HL-60 (cell line): ENCODE data around the gene TUBGCP2.

Experiments
- DNase-seq, 2 experiments: peaks; one replicate each; pipeline ENCODE4 v3.0.0-alpha.2; 2010 to 2020; ENCODE audit warnings: low read depth in 1 of 2, low spot score in 1 of 2
- H3K27ac ChIP-seq: fragments of 250-450 bp; sonication (Bioruptor Pico); replicated peaks from 2 replicates; pipeline ENCODE4 v1.5.1; 2020; ENCODE audit warnings: mild to moderate bottlenecking, moderate library complexity
- H3K27me3 ChIP-seq: fragments of 250-450 bp; sonication (Bioruptor Pico); 2 replicates; pipeline ENCODE4 v1.5.1; 2021; ENCODE audit warnings: mild to moderate bottlenecking, moderate library complexity; ENCODE audit not compliant: insufficient read depth, poor library complexity, severe bottlenecking
- H3K4me3 ChIP-seq: replicated peaks from 2 replicates; pipeline ENCODE4 v1.5.1; 2011; ENCODE audit warnings: mild to moderate bottlenecking, control low read depth, low read length; ENCODE audit not compliant: insufficient read depth
- GABPA ChIP-seq: IDR thresholded peaks from 2 replicates; pipeline ENCODE4 v1.6.1; 2012; ENCODE audit warnings: low read depth
- POLR2AphosphoS5 ChIP-seq: IDR thresholded peaks from 2 replicates; pipeline ENCODE4 v1.6.1; 2012; ENCODE audit warnings: low read depth
- SPI1 ChIP-seq: IDR thresholded peaks from 2 replicates; pipeline ENCODE4 v1.6.1; 2012; ENCODE audit warnings: low read depth, mild to moderate bottlenecking, borderline replicate concordance
- TF ChIP-seq, protein P1 (sequence below): IDR thresholded peaks from one replicate; pipeline ENCODE4 v1.5.1; 2011; ENCODE audit warnings: low read length, control low read depth, inconsistent platforms; ENCODE audit not compliant: insufficient read depth
- TF ChIP-seq, protein P2 (sequence below): IDR thresholded peaks from 2 replicates; pipeline ENCODE4 v1.6.1; 2012; ENCODE audit warnings: low read depth; ENCODE audit not compliant: insufficient replicate concordance

TUBGCP2 gene

DNA sequence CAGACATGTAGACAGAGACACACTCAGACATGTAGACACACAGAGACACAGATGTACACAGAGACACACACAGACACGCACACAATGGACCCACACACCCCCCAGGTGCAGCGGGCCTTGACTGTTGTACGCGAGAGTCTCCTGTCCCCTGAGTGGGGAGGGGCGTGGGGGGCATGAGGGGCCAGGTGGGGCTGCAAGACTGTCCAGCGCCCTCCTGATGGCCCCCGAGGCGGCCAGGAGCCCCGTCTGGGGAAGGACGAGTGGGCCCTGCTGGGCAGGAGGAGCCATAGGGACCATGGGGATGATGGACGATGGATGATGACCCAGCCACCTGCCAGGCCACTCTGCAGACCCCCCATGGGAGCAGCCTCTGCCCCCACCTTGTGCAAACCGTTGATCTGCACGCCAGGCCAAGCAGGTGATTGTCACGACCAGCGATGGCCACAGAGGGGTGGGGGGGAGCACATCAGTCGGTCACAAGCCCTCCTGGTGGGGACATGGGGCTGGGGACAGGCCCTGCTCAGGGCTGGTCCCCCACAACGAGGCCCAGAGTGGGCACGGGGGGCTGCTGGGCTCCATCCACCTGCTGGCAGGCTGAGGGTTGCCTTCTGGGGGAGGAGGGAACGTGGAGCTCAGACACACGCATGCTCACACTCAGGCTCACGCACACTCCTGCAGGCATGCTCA lies 59.4 kb downstream of the TUBGCP2 start:
- Histone ChIP-seq H3K27me3 (peaks cover 4% of the 10 kb centered on the region), H3K27ac (no peak overlapping the region), H3K4me3 (no peak overlapping the region)
- no peak for TF ChIP-seq POLR2AphosphoS5
- no peak for TF ChIP-seq SPI1
- no peak for TF ChIP-seq GABPA
- TF ChIP-seq, protein P1, sequence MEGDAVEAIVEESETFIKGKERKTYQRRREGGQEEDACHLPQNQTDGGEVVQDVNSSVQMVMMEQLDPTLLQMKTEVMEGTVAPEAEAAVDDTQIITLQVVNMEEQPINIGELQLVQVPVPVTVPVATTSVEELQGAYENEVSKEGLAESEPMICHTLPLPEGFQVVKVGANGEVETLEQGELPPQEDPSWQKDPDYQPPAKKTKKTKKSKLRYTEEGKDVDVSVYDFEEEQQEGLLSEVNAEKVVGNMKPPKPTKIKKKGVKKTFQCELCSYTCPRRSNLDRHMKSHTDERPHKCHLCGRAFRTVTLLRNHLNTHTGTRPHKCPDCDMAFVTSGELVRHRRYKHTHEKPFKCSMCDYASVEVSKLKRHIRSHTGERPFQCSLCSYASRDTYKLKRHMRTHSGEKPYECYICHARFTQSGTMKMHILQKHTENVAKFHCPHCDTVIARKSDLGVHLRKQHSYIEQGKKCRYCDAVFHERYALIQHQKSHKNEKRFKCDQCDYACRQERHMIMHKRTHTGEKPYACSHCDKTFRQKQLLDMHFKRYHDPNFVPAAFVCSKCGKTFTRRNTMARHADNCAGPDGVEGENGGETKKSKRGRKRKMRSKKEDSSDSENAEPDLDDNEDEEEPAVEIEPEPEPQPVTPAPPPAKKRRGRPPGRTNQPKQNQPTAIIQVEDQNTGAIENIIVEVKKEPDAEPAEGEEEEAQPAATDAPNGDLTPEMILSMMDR, result no peak
- TF ChIP-seq, protein P2, sequence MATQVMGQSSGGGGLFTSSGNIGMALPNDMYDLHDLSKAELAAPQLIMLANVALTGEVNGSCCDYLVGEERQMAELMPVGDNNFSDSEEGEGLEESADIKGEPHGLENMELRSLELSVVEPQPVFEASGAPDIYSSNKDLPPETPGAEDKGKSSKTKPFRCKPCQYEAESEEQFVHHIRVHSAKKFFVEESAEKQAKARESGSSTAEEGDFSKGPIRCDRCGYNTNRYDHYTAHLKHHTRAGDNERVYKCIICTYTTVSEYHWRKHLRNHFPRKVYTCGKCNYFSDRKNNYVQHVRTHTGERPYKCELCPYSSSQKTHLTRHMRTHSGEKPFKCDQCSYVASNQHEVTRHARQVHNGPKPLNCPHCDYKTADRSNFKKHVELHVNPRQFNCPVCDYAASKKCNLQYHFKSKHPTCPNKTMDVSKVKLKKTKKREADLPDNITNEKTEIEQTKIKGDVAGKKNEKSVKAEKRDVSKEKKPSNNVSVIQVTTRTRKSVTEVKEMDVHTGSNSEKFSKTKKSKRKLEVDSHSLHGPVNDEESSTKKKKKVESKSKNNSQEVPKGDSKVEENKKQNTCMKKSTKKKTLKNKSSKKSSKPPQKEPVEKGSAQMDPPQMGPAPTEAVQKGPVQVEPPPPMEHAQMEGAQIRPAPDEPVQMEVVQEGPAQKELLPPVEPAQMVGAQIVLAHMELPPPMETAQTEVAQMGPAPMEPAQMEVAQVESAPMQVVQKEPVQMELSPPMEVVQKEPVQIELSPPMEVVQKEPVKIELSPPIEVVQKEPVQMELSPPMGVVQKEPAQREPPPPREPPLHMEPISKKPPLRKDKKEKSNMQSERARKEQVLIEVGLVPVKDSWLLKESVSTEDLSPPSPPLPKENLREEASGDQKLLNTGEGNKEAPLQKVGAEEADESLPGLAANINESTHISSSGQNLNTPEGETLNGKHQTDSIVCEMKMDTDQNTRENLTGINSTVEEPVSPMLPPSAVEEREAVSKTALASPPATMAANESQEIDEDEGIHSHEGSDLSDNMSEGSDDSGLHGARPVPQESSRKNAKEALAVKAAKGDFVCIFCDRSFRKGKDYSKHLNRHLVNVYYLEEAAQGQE, result no peak
- DNase-seq, result no peak

DNA sequence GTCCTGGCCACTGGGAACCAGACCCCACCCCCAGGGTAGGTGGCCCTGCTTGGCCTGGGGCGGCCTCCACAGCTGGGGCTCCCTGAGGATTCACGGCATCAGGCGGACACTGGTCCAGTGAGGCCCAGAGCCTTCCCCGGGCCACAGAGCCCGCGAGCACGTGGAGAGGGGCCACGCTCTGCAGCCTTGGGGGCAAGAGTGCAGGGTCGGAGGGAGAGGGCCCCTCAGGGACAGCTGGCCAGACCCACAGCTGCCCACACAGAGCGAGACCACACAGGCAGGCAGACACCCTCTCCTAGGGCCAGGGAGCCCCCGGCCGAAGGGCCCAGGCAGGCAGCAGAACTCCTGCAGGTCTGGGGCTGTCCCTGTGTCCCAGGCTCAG lies 60.3 kb downstream of the TUBGCP2 start:
- Histone ChIP-seq H3K4me3 (no peak overlapping the region), H3K27me3 (peaks cover 4% of the 10 kb centered on the region), H3K27ac (no peak overlapping the region)
- no peak for DNase-seq
- TF ChIP-seq POLR2AphosphoS5 (no peak), GABPA (no peak), SPI1 (no peak)
- TF ChIP-seq, protein P1, result no peak
- TF ChIP-seq, protein P2, result no peak

DNA sequence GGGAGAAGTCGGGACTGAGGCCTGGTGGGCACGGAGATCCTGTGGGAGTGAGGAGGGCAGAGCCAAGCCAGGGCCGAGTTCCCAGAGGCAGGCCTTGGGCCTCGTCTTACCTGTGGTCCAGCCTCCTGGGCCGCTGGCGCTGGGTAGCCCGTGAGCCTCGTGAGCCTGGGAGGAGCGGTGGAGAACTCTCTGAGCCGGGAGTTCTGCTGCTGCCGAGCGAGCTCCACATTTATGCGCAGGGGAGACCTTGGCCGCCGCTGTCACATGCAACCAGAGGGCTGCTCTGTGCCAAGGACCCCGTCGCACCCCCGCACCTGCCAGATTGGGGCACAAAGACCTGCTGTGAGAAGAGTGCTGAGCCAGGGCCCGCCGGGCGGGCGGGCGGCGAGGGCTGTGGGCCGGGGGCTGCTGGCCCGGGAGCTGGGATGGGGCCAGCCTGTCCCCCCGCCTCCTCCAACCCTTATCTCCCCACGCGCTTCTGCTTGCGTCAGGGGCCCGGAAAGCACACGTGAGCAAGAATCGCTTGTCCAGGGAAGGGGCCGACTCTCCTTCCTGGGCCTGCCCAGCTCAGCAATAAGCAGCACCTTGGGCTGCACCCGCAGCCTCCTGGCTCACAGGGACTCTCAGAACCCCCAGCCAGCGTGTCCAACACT lies 60.9 kb downstream of the TUBGCP2 start:
- TF ChIP-seq SPI1 (no peak), POLR2AphosphoS5 (no peak), GABPA (no peak)
- TF ChIP-seq, protein P1, result no peak
- TF ChIP-seq, protein P2, result no peak
- Histone ChIP-seq H3K4me3 (no peak overlapping the region), H3K27ac (no peak overlapping the region), H3K27me3 (peaks cover 4% of the 10 kb centered on the region)
- DNase-seq, result no peak
